HCEC 1CT (cell line): ENCODE measurements around the gene TEX261.
A peak's percentile ranks its signal among the peaks of the same experiment; 100 is the strongest.
"Not testable (repeated sequence)": the region's sequence is repeated elsewhere in the genome, so short reads cannot be mapped to it uniquely, and the experiment has no call there.

Experiments used
- DNase-seq: peaks from one replicate; pipeline ENCODE4 v3.0.0-alpha.2; 2017

The TEX261 gene

DNA sequence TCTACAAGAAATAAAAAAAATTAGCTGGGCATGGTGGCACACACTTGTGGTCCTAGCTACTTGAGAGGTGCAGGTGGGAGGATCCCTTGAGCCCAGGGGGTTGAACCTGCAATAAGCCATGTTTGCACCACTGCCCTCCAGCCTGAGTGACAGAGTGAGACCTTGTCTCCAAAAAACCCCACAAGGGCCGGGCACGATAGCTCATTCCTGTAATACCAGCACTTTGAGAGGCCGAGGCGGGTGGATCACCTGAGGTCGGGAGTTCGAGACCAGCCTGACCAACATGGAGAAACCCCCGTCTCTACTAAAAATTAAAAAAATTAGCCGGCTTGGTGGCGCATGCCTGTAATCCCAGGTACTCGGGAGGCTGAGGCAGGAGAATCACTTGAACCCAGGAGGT lies 5.3 kb upstream of the TEX261 start:
- DNase-seq, result not testable (repeated sequence)

GRCh38 chr2:70999362-70999761 lies 4.7 kb upstream of the TEX261 start:
- no peak for DNase-seq

DNA sequence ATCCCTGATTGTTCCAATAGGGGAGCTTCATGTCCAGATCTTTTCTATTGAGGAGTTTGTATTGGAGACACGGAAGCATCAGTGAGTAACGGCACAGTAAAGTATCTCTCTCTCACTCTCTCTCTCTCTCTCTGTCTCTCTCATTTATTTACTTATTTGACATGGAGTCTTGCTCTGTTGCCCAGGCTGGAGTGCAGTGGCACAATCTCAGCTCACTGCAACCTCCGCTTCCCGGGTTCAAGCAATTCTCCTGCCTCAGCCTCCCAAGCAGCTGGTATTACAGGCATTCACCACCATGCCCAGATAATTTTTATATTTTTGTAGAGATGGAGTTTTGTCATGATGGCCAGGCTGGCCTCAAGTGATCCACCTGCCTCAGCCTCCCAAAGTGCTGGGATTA lies 4.2 kb upstream of the TEX261 start:
- DNase-seq, result not testable (repeated sequence)

GRCh38 chr2:70995426-70995729 lies 705 bp upstream of the TEX261 start:
- DNase-seq, result no peak

- DNase-seq, result no peak
Observed at GRCh38 chr2:70994009-70994698, 519 bp downstream of the TEX261 start.

DNA sequence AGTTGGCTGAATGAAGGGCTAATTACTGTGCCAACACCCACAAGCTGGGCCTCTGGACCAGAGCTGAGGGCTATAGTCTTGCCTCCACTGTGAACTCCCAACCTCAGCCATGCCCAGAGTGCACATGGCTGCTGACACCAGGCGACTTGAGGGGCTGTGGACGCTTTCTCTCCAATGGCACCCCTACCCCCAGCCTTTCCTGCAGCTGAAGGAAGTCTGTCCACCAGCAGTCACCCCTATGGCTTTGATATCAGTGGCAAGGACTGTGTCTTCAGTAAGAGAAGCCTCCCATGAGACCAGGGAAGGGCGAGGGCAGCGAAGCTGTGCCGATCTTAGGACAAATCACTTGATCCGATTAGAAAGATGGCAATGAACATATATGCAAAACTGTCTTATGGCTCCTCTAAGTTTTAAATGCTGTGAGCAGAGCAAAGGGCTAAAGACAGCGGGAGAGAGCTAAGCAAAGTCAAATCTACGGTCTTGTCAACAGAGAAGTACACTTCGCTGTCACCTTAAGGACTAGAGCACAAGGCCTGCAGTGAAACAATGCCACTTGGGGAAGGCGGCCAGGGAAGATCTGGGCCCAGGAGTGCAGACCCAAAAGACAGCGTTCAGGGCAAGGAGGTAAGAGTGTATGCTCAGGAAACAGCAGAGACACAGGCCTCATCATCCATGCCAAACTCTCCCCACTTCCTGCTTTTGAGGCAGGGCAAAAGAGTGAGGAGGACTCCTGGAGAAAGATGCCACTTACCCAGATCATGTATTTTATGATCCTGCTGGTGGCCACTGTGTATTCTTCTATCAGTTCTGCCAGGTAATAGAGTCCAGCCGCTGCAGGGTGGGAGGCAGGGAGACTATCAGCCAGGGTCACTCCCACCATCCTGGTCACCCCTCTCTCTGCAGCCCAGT lies 1.5 kb downstream of the TEX261 start:
- DNase-seq, result no peak

DNA sequence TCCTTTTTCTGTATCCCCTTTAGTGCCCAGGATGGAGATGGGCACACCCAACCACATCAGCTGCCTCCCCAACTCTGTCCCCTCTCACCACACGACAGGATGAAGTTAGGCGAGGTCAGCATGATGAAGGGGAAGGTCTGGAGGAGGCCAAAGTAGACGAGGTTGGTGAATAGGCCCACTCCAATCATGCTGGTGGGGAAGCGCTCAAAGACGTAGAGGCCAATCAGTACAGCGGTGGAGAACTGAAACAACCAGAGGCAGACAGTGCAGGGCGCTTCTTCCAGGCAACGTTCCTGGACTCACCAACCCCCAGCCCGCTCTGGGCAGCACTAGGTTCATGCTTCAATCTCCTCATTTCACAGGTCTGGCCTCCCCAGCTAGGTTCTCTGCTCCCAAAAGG lies 2.9 kb downstream of the TEX261 start:
- no peak for DNase-seq

DNA sequence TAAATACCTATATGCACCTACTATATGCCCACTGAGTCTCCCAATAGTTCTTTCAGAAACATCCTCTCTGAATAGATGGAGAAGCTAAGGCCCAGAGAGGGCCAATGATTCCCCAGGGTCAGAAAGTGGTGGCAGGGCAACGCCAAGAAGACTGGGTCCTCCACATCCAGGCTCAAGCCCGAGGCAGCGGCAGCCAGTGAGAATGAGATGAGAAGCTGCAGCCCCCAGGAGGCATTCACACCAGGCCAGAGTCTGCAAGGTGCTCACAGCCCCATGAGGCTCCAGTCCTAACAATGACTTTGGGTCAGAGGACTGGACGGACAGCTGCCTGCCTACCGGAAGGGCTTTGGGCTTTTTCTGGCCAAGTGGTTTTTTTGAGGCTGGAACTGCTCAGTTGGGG lies 3.5 kb downstream of the TEX261 start:
- DNase-seq, result no peak

GRCh38 chr2:70990216-70990615 lies 4.5 kb downstream of the TEX261 start:
- no peak for DNase-seq

- no peak for DNase-seq
Observed at GRCh38 chr2:70988726-70989648, 5.7 kb downstream of the TEX261 start.

DNA sequence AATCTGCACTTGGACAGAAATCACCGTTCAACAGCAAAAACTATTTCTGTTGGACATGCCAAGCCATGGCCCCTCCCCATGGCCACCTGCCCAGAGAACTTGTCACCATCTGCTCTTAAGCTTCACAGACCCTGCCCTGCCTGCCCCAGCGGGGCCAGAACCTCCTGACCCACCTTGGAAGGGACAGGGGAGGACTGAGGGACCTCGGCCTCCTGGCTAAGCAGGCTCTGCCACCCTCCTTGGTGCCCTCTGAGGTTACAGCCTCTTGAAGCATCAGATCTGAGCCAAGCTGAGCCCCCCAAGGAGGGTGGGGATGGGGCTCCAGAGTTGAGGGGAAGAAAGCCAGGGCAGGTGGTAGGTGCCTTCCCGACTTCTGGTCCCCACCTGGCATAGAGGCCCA lies 6.5 kb downstream of the TEX261 start:
- DNase-seq, result no peak

- DNase-seq, result no peak
Observed at GRCh38 chr2:70987386-70987785, 7.3 kb downstream of the TEX261 start.

DNA sequence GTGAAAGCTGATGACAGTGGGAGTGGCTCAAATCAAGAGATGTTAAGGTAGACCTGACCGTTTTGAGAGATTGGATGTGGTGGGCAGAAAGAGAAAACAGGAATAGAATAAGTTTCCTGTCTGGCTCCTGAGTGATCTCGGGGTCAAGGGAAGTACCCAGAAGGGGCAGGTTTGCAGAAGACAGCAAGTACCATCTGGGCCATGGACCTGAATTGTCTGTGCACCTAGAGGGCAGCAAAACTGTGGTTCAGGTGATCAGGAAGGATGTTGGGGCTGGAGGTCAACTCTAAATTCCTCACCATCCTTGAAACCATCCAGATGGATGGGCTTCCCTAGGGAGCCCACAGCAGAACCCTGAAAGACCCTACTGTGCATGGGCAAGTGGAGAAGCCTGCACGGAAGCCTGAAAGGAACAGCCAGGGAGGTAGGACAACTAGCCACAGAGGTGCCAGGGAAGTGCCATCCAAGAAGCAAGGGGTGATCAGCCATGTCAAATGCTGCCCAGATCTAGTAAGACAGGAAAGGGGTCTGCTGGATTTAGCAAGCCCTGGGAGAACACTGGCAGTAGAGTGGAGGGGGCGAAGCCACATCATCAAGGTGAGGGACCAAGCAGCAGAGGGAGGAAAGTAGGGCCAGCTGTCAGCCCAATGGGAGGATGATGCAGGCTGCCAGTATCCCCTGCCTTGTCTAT lies 8.0 kb downstream of the TEX261 start:
- no peak for DNase-seq

GRCh38 chr2:70985956-70986355 lies 8.7 kb downstream of the TEX261 start:
- DNase-seq, result no peak

GRCh38 chr2:70985283-70985688 lies 9.4 kb downstream of the TEX261 start:
- DNase-seq, result no peak

DNA sequence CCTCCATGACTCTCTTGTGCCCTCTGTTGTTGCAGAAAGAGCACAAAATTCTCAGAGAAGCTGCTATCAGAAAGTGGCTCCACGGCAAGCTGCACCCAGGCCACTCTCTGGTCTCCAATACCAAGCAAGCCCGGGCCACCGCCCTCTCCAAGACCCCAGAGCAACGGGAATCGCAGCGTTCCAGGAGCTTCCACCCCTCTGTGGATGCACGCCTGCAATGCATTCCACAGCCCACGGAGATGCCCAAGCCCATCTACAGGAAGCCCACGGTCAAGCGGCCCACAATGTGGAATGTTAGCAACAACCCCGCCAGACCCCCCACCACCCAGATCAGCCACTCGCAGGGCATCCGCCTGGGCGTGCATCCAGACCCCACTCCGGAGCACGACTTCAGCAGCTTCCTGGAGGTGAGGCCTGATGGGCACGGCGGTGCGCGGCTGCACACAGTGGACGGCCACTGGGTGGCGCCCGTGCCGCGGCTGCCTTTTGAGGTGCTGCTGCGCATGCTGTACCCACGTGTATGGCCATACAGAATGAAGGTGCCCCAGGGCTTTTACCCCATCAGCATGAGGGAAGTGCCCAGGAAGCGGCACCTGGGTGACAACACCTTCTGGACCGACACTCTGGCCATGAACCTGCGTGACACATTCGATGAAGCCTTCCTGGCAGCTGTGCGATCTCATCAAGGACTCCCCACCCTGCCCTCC lies 9.9 kb downstream of the TEX261 start:
- peak; percentile 5 for DNase-seq

GRCh38 chr2:70984228-70984575 lies 10.5 kb downstream of the TEX261 start:
- no peak for DNase-seq

DNA sequence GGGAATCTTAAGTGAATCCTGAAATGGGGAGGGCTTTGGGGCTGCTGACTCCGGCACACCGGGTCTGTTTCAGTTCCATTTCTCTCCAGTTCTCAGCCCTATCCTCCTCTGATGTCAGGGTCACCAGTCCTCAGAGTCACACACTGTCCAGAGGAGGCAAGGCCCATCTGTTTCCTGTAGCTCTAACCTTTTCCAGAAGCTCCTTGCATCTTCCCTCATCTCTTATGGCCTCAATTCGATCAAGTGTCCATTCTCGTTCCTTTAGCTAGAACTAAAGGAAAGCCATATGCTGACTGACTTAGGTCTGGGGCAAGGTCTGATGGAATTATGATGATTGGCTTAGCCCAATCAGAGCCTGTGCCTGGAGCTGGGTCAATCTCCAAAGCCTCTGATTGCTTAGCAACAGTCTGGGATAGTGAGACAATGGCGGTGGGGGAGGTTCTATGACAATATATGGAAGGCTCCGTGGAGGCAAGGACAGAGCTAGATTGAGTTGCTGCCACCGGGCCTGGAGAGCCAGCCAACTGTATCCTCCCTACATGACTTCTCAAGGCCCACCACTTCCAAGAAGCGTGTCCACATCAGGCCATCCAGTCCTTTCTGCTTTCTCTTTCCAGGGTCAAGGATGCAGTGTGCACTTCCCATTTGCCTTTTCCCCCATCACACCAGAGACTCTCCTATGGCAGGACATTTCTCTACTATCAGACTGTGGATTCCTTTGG lies 11.0 kb downstream of the TEX261 start:
- DNase-seq, result no peak

DNA sequence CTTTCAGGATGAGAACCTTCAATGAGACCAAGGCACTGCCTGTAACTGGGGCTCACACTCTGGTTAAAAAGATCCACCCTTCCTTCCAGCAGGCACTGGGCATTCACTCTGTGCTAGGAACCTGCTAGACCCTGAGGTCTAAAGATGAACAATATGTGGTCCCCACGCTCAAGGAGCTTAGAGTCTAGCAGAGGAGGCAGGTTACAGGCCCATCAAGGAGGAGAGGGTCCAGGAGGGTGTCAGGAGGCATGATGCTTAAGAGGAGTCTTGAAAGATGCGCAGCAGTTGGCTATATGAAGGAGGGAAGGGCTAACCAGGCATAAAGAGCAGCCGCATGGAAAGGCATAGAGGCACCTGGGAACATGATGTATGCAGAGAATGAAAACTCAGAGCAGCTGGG lies 11.7 kb downstream of the TEX261 start:
- no peak for DNase-seq

DNA sequence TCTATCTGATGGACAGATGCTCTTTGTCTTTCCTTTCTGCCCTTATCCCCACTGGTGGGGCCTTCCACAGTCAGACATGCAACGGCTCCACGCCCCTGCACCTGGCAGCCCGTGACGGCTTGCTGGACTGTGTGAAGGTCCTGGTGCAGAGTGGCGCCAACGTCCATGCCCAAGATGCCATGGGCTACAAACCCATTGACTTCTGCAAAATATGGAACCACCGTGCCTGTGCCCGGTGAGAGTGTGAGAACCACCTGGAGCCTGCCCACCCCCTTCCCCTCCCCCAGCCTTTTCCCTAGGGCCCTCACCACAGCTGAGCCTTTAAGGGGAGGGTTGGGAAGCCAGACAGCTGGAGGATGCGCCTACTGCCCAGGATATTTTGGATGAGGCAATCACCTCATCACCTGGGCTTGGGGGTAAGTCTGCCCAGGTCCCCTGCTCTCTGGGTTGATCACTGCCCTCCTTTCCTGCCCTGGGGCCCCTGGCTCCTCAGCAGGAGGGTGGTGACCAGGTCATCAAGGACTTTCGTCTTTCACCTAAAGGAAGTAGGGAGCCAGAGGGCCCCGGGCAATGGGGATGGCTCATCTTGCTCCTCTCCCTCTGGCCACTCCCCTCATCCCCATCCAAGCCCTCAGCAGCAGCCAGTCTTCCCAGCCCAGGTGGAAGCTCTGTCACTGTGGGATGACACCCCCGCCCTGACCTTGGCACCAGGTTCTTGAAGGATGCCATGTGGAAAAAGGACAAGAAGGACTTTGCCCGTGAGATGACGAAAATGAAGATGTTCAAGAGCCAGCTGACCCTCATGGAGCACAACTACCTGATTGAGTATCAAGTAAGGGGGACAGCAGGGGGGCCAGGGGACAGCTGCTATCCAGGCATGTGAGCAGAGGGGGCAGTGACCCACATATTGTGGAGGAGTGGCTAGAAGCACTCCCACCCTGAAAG lies 12.5 kb downstream of the TEX261 start:
- DNase-seq, result no peak
